GM12801 (cell line): ENCODE results near the gene NKX2-4.

Experiments used
- TF ChIP-seq, protein P1 (sequence below): IDR thresholded peaks from one replicate; pipeline ENCODE4 v1.5.1; 2011; ENCODE audit warnings: control low read depth; ENCODE audit not compliant: insufficient read length; ENCODE audit errors: extremely low read depth

Gene NKX2-4

DNA sequence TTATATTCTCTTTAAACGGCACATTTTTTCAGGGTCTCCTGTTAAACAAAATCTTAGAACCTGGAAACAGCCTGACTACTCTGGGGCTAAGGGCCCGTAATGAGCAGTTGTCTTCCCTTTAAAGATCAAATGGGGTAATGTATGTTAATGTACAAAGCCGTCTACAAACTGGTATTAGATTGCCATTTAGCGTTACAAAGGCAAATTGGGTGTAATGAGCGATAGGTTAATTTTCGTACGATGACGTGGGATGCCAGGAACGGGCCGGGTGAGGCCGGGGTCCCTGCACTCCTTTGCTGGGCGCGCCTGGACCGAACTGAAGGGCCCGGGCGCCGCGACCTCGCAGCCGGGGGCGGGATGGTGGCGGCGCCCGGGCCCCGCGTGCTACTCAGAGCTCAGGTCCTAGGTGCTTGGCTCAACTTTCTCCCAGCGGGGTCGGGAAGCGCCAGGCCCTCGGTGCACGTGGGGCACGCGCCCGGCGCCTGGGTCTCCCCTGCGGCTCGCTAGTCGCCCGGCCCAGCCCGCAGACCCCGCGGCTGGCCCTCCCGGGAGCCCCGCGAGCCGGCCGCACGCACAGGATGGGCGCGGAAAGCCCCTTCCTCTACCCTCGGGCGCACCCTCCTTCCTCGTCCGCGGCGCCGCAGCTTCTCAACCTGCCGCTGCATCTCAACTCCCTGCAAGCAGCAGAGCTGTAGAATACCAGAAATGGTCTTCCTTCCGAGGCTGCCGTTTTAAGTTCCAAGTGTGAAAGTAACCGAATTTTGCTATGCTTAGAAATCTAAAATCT lies 5.9 kb downstream of the NKX2-4 start:
- TF ChIP-seq, protein P1, sequence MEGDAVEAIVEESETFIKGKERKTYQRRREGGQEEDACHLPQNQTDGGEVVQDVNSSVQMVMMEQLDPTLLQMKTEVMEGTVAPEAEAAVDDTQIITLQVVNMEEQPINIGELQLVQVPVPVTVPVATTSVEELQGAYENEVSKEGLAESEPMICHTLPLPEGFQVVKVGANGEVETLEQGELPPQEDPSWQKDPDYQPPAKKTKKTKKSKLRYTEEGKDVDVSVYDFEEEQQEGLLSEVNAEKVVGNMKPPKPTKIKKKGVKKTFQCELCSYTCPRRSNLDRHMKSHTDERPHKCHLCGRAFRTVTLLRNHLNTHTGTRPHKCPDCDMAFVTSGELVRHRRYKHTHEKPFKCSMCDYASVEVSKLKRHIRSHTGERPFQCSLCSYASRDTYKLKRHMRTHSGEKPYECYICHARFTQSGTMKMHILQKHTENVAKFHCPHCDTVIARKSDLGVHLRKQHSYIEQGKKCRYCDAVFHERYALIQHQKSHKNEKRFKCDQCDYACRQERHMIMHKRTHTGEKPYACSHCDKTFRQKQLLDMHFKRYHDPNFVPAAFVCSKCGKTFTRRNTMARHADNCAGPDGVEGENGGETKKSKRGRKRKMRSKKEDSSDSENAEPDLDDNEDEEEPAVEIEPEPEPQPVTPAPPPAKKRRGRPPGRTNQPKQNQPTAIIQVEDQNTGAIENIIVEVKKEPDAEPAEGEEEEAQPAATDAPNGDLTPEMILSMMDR: no peak

DNA sequence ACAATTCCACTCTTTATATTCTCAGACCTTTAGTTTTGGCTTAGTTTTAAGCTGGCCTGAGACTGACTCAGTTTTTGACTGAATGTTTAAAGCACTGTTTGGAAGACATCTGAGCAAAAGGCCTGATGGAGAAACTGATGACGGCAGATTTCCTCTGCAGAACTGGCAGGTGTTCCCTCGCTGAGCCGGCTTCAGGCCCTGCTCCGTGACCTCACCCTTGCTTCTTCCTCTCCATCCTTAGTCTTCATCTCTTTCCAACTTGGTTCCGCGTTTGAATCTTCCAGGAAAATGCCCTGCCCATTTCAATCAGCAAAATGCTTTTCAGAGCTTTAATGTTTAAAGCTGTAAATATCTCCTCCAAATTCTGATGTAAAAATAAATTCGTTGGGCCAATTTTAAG lies 6.6 kb downstream of the NKX2-4 start:
- TF ChIP-seq, protein P1: no peak

DNA sequence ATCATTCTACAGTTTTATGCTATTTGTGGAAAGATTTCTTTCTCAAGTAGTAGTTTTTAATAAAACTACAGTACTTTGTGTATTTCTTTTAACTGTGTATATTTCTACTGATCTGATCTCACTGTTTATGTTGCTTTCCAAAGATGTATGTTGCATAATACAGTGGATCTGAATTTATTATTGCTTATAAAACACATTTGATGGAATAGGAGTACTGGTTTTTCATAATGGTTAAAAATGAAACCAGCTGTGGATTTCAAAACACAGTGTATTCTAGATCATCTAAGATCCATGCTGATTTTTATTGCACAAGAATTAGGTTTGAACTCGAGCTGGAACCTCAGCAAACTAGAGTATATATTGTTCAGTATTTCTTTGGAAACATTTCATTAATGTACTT lies 8.0 kb downstream of the NKX2-4 start:
- TF ChIP-seq, protein P1: no peak

DNA sequence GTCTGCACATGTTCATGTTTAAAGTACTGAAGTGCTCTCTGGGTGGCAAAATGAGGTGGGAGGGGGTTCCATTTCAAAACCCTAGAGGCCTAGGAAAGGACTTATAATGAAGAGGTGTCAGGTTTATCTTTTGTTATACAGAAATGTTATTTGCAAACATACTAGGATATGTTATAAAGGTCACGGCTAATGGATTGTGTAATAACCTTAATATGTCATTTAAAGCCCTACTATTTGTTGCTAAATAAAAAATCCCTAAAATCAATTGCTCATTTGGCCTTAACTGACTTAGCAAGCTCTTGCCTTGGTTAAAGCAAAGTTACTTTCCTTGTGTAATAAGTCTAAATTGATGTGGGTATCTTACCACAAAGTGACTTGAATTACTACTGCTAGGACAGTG lies 8.8 kb downstream of the NKX2-4 start:
- TF ChIP-seq, protein P1: no peak

DNA sequence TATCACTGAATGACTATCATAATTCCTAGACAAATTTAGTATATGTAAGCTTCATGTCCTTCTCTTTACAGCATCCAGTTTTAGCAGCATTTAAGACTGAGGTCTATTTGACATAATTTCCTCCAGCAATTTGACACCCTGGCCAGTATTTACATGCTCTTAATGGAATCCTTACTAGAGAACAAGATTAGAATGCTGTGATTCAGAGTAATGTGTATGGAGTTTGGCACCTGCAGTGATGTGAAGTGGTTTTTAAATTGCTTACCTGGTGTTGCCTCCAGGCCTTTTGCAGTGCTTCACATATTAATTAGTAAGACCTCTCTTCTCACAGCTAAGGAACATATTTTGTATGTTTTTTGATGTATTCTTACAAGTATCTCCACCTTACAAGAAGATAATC lies 9.8 kb downstream of the NKX2-4 start:
- TF ChIP-seq, protein P1: no peak

DNA sequence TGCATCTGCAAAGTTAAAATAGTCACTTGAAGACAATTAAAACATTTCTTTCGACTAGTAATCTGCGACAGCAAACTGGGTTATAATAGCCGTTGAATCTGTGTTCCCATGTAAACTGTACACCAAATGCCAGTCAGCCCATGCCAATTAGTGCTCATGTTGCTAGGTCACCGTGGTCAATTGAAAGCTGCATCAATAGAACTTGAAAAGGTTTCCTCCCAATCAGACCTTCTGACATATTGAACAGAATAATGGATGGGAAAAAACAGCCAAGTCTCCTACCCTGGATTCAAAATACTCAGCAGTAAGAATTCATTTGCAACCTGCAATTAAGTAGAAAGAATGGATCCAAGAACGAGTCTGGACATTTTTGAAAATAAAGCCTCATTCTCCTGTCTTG lies 11.2 kb downstream of the NKX2-4 start:
- TF ChIP-seq, protein P1: no peak

DNA sequence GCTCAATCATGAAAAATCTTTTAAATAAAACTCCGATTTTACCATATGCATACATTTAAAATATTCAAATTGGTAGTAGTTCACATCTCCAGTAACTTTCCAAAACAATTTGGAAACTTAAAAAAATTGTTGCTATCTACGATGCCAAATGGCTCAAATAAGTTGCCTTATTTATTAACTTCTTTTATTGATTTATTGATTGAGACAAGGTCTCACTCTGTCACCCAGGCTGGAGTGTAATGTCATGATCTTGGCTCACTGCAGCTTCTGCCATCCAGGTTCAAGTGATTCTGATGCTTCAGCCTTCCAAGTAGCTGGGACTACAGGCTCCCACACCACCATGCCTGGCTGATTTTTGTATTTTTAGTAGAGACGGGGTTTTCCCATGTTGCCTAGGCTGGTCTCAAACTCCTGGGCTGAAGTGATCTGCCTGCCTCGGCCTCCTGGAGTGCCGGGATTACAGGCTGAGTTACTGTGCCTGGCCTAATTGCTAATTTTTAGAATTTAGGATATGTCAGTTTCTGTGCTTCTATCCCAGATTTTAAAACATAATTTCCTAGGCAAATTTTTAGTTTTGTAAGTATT lies 12.9 kb downstream of the NKX2-4 start:
- TF ChIP-seq, protein P1: no peak
